NCI-H2081 treated with DMSO at 0.1 percent for 48 hours (cell line): ENCODE data around the gene FAM131A.

Source experiments
- DNase-seq: peaks from one replicate; lab custom pipeline; 2025; lab: John Stamatoyannopoulos, UW

Gene FAM131A

DNA sequence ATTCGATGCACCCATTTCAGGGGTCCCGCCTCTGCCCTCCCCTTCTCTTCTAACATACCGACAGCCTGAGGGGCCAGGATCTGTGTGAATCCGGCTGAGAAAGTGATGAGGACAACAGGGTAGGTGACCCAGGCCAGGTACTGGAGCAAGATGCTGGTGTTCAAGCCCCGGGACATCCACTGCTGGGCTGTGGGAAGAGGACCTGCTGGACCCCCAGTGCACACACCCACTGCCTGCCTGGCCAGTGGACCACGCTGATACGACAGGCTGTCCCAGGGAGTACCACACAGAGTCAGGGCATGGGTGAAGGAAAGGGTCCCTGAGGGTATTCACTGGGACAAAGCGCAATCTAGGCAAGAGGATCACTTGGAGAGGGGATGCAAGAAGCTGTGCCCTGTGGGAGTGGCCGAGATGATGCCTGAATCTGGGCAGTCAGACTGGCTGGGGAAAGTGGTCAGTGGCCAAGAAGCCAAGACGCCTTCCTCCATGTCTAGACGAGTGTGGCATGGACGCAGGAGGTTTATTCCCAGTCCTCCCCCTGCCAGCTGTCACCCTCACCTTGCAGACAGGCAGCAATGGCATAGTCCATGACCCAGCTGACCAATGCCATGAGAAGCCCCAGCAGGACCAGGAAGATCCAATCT lies 20.8 kb downstream of the FAM131A start:
- no peak for DNase-seq

DNA sequence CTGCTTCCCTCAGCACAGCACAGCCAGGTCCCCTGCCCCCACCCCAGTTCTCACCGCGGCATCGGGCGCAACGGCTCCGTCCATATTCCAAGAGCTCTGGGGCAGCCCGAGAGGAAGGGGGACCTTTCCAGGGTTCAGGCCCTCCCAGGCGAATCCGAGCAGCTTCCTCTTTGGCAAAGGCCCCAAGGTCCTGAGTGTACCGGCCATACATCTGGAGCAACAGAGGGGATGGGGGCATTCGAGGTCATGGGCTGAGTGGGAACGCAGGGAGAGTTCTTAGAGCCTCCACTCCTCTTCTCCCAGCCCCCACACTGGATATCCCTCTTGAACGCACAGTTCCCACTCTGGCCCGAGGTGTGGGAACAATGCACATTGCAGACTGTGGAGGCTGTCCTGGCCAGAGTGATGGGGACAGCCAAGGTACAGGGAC lies 21.5 kb downstream of the FAM131A start:
- DNase-seq = no peak

DNA sequence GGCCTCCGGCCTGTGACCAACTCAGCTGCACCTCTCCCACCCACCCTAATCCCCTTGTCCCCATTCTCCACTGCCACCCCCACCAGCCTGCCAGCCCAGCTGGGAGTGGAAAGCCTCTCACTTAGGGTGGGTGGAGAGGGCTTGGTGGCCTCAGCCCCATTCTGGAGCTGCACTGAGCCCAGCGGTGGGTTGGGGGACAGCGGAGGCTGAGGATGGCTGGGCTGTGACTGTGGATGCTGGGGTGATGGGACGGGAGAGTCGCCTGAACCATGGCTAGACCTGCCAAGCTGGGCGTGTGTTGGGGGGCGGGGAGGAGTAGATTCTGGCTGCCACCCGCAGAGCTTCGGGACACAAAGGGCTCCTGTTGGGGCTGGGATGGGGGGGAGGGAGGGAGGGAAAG lies 22.2 kb downstream of the FAM131A start:
- no peak for DNase-seq

DNA sequence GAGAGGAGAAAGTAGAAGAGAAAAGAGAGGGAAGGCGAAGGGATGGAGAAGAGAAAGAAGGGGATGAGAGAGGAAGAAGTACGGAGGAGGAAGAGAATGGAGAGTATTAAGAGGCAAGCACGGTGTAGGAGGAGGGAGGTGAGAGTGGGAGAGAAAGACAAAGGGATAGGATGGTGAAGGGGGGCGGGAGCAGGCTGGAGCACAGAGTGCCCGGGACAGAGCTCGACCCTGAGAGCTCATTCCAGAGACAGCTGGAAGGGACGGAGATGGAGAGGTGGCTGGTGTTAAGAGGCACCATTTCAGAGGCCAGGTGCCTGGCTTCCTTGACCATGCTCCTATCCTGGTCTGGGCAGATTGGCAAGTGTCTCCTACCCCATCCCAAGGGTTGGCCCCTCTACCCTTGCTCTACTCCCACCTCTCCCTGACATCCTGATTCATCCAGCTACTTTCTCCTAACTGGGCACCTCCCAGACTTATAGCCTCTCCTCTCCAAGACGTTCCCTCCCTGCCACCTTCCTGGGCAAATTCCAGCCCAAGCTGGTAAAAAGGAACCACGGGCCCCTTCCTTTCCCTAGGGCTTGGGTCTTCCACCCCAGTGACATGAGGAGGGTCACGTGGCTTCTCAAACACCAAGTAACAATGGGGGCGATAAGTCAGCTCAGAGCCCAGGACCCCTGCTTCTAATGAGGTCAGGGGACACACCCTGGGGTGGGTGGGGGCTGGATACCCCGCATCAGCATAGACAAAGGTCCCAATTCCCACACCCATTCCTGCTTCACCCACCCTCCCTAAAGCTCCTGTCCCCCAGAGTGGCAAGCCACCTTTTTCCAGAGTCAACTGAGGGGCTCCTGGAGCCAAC lies 22.9 kb downstream of the FAM131A start:
- DNase-seq = no peak

DNA sequence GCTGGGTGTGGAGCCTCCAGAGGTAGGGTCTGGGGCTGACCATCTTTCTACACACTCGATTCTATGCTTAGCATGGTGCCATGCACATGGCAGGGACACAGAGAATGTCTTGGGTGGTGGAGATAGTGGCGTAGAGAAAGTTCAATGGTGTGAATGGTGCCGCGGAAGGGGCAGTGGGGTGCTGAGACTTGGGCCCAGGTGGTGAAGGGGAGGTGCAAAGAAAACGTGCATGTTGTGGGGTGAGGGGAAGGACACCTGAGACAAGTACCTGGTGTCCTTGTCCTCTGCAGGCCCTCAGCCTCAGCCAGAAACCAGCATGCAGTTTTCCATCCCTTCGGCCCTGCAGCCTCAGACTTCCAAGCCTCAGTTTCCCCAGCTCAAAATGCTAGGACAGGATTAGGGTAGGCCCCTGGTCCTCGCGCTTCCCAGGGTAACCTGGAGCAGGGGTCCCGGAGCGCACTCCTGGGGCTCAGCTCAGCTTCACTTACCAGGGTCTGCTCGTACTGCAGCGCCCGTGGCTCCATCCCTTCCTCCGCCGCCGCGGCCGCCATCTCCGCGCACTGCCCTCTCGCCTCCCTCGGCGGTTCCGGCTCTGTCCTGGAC lies 23.6 kb downstream of the FAM131A start:
- DNase-seq = no peak

DNA sequence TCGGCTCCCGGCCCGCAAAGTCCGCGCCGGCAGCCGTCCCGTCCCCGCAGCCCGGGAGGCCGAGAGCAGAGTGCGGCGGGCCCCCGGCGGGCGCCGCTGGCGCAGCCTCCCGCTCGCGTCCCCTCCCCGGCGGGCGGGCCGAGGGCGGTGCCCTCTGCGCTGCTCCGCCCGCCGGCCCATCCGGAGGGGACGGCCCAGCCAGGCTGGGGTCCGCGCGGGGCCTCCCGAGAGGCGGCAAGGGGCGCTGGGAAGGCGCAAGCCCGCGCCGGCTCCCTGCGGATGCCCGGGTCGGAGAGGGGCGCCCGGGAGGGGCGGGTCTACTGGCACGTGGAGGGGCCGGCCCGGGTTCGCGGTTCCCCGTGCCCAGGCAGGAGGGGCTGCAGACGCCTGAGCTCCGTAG lies 24.1 kb downstream of the FAM131A start, which contains the start of the genes CLCN2 and POLR2H:
CLCN2 (minus strand) TSS at position 74 of the 400 bp plus-strand sequence. CDS start 126 bp downstream, outside the sequence.
POLR2H (plus strand) TSS at position 179 of the 400 bp plus-strand sequence. CDS start 1,783 bp downstream, outside the sequence.
- DNase-seq = no peak

DNA sequence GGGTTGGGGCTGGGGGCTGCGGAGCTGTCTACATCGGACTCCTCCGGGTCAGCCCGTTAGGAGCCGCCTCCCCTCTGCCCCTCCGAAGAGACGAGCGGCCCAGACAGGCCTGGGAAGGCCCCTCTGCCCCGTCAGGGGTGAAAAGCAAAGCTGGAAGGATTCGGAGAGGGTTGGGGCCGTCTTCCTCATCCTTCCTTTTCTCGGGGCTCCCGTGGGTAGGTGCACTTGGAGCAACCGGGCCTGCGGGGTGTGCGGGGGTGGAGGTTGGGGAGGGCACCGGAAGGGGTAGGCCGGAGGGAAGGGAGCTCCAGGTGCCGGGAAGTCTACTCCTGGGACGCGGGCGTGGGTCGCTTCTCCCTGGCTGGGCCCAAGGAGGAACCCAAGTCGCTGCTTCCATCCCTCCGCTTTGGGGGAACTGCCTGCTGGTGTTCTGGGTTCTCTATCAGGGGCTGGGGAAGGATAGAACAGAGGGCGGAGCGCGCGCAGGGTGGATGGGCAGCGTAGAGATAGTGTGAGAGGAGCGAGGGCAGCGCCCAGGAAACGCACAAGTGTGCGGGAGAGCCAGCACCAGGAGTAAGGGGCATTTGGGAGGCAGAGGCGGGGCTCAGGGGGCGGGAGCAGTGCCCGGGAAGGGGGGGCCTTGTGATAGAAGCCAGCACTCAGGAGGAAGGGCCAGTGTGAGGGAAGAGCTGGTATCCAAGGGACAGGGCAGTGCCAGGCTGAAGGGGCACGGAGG lies 24.7 kb downstream of the FAM131A start:
- DNase-seq = peak; percentile 19

DNA sequence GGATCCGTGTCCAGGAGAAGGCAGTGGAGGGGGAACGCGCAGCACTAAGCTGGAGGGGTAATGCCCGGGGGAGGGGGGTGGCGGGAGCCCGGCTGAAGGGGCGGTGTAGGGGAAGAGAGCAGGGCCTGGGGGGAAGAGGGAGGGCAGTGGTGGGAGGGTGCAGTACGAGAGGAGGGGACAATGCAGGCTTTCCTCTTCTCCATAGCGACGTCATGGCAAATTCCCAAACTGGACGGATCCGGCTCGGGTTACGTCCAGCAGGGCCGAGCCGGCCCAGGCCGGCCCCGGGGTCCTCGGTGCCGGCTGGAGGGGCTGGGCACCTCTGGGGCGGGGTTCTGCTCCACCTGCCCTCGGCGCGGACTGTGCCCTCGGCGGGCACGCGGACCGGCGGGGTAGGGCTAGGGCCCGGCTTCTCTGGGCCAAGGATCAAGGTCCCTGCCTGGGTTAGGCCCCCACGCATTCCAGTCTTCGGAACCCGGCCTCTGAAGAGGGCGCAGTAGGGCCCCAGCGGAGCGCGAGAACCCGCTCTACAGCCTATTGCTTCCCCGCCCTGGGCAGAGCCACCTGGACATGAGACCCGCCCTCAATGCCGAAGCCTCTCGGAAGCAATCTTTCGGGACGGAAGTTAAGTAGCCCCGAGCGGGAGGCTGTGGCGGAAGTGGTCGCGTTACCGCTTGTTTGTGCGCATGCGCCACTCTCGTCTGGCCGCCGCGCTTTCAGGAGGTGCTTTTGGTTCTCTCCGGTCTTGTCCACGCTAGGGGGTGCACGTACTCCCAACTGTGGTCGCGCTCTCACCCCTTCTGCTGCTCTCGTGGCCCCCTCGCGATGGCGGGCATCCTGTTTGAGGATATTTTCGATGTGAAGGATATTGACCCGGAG lies 25.5 kb downstream of the FAM131A start:
- DNase-seq = peak; percentile 99

DNA sequence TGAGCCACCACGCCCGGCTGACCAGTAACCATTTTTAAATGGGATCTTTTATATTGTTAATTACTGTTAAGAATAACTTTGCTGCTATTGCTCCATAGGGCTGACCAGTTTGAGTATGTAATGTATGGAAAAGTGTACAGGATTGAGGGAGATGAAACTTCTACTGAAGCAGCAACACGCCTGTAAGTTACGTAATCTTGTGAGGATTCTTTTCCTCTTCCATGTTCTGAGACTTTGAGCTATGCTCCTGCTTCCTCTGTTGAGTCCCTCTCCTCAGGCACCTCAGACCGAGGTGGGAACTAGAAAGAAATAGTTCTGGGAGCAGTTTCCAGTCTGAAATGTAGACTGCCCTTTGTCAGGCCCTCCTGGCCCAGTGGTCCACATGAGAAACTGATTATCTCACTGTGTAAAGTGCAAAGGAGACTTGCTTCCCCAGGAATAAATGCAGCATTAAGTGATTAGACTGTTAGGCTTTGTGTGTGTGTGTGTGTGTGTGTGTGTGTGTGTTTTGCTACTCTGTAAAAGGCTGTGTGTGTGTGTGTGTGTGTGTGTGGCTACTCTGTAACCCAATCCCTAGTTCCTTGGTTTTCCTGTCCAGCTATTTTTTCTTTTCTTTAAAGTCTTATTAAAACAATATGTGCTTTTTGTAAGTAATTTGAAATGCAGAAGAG lies 29.4 kb downstream of the FAM131A start:
- no peak for DNase-seq

DNA sequence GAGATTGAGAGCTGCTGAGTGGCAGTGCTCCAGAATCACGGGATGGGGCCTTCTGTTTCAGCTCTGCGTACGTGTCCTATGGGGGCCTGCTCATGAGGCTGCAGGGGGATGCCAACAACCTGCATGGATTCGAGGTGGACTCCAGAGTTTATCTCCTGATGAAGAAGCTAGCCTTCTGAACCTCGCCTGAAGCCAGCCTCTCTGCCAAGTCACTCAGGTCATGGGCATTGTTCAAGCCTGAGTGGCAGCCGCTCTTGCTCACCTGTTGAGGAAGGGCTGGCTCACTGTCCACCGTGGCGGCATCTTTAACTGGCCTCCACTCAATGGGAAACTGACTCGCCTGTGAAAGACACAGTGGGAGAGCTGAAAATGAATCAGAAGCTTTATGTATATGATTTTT lies 30.7 kb downstream of the FAM131A start:
- DNase-seq = no peak

DNA sequence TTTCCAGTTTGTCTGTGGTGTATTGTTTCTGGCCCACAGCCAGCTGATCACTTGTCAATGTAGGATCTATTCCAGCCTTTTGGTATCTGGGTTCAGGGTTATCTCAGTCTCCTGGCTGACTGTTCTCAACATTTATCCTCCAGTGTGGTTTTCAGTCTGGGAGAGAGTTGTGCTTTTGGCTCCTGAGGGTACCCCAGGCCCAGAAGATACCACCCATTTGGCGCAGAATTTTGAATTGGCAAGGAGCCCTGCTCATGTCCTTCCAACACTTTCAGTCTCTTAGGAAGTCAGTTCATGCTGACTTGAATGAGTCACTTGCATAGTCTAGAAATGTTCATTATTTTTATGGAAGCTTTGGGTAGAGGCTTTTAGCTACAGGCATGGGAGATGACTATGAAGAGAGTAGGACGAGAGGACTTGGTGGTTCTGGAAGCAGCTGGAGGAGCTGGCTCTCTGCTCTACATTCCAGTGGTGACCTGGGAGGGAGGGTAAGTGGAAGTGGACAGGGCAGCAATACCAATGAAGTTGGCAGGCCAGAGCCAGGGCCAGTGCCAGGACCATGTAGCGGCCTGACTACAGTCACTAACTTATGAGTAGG lies 31.3 kb downstream of the FAM131A start:
- no peak for DNase-seq

DNA sequence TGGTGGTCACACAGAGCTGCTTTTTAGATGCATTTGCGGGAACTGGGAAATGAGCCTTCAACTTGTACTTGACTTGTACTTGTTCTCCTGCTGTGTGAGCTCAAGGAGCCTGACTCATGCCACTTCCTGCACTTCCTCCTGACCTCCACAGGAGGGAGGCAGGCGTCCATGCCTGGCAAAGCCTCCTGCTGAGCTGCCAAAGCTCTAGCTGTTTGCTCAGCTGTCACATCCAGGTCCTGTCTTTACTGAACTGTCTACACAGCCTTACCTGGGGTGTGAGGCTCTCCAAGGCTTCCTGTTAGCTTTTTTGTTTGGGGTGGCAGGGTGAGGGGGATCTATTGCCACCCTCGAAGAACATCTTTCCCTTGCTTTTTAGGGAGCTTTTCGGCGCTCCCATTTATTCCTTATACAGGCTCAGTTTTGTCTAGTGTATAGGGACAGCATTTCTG lies 34.2 kb downstream of the FAM131A start:
- peak; percentile 94 for DNase-seq

DNA sequence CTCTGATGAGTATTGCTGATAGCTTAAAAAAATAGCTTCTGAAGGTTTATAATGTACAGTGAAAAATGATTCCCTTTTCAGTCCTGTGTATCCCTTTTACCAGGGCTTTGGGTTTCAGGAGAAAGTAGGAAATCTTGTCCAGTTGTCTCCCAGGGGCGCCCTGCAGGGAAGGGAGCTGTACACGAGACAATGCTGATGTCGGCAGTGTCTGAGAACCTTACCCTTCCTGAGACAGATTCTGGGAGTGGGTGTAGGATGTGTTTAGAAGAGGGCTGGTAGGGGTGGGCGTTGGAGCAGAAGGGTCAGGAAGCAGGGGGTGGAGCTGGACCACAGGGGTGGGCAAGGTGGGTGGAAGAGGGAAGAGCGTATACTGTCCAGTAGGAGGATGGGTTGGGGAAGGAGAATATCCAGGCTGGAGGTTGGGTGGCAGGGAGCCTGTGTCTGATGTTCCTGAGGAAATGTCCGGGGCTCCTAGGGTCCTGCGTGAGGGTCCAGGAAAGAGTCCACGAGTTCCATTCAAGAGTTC lies 35.0 kb downstream of the FAM131A start:
- DNase-seq = no peak

DNA sequence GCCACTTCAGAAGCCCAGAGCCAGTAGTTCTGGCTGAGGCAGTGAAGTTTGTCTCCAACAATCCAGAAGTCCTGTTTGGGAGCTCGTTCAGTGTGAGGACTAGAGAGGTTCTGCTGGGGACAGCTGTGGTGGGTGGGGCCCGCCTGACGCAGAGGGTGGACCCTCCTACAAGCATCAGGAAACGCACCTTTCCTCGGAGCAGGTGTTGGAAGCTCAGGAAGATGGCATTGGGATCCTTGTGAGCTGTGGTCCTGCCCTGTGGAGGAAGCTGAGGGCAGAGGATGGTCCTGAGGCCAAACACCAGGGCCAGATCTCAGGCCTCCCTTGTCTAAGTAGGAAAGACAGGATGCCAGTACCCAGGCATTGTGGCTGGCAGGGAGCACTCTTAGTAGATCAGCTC lies 35.5 kb downstream of the FAM131A start:
- DNase-seq = no peak

DNA sequence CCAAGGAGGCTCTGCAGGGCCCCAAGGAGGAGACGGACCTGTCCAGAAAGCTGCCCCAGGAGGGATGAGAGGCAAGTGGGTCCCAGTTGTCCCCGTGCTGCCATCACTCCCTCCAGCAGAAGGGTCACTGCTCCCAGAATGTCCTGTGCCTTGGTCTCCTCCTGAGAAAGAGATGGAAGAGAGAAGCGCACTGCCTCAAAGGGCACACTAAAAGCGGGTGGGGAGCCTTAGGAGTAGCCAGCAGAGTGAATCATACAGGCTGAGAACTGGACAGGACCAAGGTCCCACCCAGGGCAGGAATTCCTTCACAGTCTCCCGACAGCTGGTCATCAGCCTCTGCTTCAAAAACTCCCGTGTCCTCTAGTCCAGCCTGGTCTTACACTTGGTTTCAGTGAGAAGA lies 36.0 kb downstream of the FAM131A start:
- no peak for DNase-seq

DNA sequence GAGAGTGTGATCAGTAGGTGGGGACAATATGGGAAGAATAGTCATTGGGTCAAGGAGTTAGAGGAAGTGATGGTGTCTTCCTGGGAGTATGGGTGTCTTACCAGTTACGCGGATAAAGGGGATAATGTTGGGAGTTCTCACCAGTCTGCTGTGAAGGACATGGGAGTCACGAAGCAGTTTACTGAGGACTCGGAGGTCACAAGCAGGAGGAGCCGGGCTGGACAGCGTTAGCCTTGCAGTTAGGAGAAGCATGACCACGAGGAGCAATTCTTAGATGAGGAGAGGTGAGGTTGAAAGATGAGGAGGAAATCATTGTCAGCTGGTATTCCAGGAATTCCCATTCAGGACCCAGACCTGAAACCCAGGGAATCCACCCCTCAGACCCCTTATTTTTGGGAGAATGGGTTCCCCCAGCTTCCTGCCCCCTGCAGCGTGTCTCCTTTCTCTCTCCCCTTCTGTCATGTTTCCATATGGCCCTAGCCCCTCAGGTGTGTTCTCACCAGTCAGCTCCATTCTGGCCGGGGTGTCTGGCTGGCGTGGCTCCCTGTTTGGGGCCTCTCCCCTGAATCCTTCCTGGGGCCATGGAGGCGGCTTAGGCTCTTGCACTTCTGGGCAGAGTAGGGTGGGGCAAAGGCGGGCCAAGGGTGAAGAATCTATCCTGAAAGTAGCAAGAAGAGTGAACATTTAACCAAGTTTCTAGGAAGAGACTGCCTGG lies 38.5 kb downstream of the FAM131A start:
- DNase-seq = no peak

DNA sequence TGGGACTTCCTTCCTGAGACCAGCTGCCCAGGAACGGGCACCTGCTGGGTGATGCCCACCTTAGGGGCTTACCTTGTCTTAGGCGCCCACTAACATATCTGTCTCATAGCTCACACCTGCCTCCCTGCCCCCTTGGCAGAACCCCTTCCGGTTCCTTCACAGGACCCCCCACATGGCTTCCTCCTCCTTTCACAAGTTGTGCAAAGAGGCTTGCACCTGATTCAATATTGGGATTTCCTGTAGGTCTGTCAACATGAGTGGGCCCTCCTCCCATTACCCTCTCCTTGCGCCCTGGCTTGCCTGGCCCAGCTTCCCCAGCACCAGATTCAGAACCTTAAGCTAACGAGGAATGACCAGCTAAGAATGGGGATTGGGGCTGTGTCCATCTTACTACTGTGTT lies 40.0 kb downstream of the FAM131A start:
- DNase-seq = peak; percentile 70

DNA sequence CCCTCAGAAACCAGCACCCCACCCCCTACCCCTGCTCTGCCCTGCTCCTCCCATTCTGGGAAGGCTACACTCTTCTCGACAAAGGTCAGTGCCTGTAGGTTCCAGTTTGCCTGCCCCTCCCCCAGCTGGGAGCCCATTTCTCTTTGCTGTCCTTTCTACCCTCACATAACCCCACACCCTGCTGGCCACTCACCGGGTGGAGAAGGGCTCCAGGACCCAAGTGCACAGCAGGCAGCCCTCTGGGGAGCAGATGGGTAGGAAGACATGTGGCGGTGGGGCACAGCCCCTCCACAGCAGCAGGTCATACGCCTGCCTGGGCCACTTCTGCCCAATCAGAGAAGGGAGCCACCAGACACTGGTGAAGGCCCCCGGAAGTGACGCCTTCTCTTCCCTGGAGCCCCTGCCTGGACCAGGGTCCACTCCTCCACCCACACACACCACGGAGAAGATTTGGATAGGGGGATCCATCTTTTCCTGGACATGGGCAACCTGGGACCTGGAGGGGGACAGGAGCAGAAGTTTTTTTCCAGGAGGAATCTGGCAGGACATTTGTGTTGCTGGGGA lies 40.6 kb downstream of the FAM131A start, which contains the start of gene THPO:
THPO (minus strand) TSS at position 326 of the 564 bp plus-strand sequence. CDS start 1,948 bp downstream, outside the sequence.
- no peak for DNase-seq
